GM19351 (cell line): Measurements from ENCODE around the gene PITHD1.
"Not testable (repeated sequence)": the region's sequence is repeated elsewhere in the genome, so short reads cannot be mapped to it uniquely, and the experiment has no call there.

Experiments used
- ATAC-seq: cut with Tn5 transposase; IDR thresholded peaks from one replicate; pipeline ENCODE4 v1.9.1; 2021; ENCODE audit warnings: mild to moderate bottlenecking, moderate library complexity; ENCODE audit not compliant: unreplicated experiment

PITHD1 gene

DNA sequence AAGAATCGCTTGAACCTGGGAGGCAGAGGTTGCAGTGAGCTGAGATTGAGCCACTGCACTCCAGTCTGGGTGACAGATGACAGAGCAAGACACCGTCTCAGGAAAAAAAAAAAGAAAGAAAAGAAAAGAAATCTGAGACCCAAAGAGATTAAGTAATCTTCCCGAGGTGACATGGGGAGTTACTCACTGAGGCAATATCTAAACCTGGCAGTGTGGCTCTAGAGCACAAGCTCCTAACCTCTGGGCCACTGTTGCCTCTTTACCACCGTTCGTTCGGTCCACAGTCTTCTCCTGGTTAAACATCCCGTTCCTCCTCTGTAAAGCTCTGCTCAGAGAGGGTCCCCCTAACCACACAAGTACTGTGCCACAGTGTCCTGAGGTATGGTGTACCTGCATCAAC is 45.5 kb downstream of the PITHD1 start:
- no peak for ATAC-seq

DNA sequence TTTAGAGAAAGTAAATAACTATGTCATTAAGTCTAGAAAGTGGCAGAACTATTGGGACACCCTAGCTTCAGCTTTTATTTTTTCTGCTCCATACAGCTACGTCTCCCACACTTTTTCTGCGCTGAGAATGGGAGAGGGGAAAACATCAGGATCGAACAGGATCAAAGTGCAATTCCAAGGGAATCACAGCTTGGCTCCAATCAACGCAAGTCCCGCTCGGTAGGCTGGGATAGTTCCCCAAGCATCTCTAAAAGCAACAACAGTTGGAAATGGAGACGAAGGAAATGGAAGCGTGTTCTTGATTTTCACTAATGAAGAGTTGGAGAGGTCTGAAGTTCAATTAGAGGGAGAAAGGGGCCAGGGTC is 46.5 kb downstream of the PITHD1 start:
- ATAC-seq: no peak

DNA sequence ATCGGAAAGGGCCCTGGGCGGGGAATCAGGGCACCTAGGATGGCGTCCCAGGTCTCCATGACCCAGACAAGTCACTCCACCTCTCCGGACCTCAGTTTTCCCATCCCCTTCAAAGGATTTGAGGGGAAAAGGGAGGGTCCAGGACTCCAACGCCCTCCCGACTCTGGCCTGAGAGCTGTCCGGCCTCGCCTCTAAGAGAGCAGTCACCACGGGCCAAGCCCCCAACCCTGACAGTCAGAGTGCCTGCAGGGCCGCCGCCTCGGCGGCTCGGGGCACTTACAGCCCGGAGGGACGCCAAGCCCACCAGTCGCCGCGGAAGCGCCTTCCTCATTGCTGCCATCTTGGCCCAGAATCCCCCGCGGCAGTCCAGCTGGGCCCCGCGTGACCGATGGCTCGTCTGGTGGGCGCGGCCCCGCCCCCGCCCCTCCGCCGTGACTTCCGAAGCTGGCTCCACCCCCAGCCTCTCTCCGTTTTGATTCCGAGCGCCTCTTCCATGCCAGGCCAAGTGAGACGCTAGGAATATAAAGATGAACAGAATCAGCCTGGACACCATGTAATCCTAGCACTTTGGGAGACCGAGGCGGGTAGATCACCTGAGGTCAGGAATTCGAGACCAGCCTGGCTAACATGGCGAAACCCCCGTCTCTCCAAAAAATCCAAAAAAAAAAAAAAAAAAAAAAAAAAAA is 47.0 kb downstream of the PITHD1 start, which contains the start of gene HMGCL:
TSS of gene HMGCL (minus strand) at position 354 of the 686 bp plus-strand sequence. CDS start at position 340, 14 bp downstream.
- ATAC-seq: peak; percentile 81

DNA sequence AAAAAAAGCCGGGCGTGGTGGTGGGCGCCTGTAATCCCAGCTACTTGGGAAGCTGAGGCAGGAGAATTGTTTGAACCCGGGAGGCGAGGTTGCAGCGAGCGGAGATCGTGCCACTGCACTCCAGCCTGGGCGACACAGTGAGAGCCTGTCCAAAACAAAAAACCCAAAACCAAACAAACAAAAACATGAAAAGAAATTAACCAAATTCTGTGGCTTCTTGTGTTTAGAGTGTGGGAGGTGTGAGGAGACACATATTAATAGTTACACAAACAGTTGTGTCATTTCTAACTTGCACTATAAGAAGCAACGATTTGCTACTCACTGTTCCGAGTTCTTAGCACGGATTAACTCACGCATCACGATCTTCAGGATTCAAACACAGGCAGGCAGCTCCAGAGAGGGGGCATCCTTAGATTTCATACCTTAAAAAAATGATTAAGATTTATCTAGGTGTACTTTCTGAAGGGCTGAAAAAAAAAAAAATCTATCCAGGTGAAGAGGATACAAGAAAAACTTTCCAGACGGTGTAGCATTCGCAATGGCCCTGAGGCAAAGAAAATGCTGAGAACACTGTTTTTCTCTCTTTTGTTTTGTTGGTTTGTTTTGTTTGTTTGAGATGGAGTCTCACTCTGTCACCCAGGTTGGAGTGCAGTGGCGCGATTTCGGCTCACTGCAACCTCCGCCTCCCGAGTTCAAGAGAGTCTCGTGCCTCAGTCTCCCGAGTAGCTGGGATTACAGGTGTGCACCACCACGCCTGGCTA is 47.7 kb downstream of the PITHD1 start:
- no peak for ATAC-seq

DNA sequence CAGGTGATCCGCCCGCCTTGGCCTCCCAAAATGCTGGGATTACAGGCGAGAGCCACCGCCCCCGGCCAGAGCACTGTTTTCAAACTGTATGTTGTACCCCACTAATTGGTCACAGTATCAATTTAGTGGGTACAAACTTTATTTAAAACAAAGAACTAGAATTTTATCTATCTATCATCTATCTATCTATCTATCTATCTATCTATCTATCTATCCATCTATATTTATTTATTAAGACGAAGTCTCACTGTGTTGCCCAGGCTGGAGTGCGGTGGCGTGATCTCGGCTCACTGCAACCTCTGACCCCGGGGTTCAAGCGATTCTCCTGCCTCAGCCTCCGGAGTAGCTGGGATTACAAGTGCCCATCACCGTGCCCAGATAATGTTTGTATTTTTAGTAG is 48.4 kb downstream of the PITHD1 start:
- not testable (repeated sequence) for ATAC-seq

DNA sequence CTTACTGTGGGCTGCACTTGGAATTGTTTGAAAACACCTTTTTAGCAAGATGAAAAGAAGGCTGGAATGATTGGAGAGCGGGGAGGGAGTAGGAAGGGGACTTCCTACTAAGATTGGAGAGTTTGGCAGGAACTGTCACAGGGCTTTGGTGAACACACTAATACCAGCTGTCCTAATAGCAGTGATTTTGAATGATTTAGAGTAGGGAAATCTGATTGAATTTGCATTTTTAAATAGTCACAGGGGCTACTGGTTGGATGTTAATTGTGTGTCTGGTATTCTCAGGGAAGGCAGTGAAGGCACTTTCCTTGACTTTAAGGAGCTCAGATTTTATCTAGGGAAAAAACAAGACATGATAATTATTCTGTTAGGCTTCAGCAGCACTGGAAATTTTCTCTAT is 49.5 kb downstream of the PITHD1 start:
- no peak for ATAC-seq

DNA sequence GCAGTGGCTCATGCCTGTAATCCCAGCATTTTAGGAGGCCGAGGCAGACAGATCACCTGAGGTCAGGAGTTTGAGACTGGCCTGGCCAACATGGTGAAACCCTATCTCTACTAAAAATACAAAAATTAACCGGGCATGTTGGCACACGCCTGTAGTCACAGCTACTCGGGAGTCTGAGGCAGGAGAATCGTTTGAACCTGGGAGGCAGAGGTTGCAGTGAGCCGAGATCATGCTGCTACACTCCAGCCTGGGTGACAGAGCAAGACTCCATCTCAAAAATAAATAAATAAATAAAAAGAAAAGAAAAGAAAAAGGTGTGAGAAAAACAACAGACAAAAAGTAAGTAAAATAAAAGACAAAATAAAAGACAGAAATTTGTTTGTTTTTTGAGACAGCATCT is 55.9 kb downstream of the PITHD1 start:
- not testable (repeated sequence) for ATAC-seq

DNA sequence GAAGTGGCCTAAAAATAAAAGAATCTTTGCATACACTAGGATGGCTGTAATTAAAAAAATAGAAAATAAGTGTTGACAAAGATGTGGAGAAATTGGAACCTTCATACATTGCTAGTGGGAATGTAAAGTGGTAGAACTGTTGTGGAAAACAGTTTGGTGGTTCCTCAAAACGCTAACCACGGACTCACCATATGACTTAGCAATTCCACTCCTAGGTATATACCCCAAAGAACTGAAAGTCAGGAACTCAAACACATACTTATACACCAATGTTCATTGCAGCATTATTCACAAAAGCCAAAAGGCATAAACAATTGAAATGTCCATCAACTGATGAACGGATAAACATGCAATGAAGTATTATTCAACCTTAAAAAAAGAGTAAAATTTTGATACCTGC is 57.8 kb downstream of the PITHD1 start:
- ATAC-seq: no peak
